C4-2B (cell line): ENCODE measurements around the gene LTC4S.
"Not testable (repeated sequence)": the region's sequence is repeated elsewhere in the genome, so short reads cannot be mapped to it uniquely, and the experiment has no call there.

Experiments used
- ZFX ChIP-seq: fragments of 450-650 bp; IDR thresholded peaks from 2 replicates; pipeline ENCODE4 v1.6.1; 2017
- TF ChIP-seq, protein P1 (sequence below): fragments of 450-650 bp; conservative IDR thresholded peaks from 2 replicates; pipeline ENCODE4 v1.5.1; 2017; ENCODE audit warnings: mild to moderate bottlenecking

DNA sequence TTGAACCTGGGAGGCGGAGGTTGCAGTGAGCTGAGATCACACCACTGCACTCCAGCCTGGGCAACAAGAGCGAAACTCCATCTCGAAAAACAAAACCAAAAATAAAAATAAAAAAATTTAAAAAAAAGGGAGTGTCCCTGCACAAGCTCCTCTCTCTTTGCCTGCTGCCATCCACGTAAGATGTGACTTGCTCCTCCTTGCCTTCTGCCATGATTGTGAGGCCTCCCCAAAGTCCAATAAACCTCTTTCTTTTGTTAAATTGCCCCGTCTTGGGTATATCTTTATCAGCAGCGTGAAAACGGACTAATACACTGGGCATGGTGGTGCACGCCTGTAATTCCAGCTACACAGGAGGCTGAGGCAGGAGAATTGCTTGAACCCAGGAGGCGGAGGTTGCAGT is 4.5 kb upstream of the LTC4S start:
- TF ChIP-seq, protein P1, sequence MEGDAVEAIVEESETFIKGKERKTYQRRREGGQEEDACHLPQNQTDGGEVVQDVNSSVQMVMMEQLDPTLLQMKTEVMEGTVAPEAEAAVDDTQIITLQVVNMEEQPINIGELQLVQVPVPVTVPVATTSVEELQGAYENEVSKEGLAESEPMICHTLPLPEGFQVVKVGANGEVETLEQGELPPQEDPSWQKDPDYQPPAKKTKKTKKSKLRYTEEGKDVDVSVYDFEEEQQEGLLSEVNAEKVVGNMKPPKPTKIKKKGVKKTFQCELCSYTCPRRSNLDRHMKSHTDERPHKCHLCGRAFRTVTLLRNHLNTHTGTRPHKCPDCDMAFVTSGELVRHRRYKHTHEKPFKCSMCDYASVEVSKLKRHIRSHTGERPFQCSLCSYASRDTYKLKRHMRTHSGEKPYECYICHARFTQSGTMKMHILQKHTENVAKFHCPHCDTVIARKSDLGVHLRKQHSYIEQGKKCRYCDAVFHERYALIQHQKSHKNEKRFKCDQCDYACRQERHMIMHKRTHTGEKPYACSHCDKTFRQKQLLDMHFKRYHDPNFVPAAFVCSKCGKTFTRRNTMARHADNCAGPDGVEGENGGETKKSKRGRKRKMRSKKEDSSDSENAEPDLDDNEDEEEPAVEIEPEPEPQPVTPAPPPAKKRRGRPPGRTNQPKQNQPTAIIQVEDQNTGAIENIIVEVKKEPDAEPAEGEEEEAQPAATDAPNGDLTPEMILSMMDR: not testable (repeated sequence)
- TF ChIP-seq ZFX: not testable (repeated sequence)
